CD4-positive, alpha-beta T cell treated with Interleukin-6 at 100 ng/mL for 8 hours (primary cell): Measurements from ENCODE around the gene AREL1.
"Not testable (repeated sequence)": the region's sequence is repeated elsewhere in the genome, so short reads cannot be mapped to it uniquely, and the experiment has no call there.

ENCODE experiments used
- DNase-seq: peaks from one replicate; pipeline ENCODE4 v3.0.0-alpha.2; 2020; ENCODE audit warnings: mixed read lengths, low spot score

AREL1 gene

DNA sequence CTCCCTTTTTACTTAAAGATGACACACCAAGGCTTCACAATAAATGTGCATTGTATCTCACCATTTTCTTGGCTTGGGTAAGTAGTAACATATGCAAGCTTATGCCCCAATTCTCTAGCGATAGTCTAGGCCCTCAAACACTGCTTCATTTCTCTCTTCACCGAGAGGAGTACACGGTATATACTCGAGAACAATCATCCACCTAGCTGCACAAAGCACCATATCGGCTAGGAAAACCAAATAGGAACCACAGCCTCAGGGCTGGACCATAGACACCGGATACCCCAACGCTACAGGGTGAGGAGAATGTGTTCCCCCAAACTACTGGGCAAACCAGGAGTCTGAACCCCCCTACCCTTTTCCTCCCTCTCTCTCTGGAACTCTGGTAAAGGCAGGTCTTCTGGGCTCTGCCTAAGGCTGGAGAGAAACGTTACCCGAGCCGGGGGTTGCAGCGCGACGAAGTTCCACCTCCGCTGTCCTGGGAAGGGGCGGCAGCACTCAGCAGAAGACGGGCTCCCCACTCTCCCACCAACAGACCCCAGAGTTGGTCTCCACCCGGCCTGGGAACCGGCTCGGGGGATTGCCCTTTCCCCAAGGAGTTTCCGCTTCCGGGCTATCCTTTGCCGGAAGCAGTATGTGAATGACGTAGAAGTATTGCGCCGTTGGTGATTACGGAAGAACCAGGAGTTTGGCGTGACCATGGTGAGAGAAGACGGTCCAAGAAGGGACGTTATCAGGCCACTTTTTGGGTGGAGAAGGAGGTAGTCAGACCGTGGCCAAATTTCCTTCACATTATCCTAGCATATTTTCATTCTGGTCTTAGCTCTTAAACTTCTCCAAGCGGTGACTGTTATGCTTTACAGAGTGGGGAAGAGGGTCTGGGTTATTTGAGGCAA is at the start of gene AREL1, which contains the start of gene FCF1:
Gene AREL1 (minus strand): TSS at position 582 of the 896 bp plus-strand sequence. CDS start 27,465 bp downstream, outside the sequence.
Gene FCF1 (plus strand): TSS at position 646 of the 896 bp plus-strand sequence. CDS start 54 bp downstream, at position 700.
- DNase-seq, result peak; percentile 76

DNA sequence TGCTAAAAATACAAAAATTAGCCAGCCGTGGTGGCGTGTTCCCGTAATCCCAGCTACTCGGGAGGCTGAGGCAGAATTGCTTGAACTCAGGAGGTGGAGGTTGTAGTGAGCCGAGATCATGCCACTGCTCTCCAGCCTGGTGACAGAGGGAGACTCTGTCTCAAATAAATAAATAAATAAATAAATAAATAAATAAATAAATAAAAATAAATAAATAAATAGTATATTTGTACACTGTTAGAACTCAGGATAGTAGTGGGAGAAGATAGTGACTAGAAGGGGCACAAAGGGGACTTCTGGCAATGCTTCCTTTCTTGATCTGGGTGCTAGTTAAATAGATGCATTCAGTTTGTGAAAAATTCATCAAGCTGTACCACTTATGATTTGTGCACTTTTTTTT is 45.6 kb upstream of the AREL1 start:
- not testable (repeated sequence) for DNase-seq

GRCh38 chr14:74756326-74756725 is 43.4 kb upstream of the AREL1 start:
- DNase-seq, result no peak

- DNase-seq, result no peak
These were observed 42.0 kb upstream of the AREL1 start for GRCh38 chr14:74754899-74755298.

DNA sequence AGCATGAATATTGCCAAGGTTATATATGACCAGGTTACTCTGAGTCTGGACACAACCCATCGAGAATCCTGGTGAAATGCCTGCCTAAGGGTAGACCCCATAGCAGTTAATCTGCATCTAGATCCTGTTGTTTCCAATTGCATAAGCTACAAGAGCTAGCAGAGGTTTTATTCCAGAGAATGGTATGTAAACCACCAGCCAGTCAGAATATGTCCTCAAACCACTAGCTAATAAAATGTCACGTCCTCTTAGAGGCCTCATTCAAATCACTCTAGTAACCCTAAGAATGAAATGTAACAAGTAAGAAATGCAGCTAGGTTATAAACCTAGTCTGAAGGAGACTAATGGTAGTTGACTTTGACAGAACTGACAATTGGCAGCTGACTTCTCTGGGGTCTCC is 41.3 kb upstream of the AREL1 start:
- DNase-seq, result no peak

DNA sequence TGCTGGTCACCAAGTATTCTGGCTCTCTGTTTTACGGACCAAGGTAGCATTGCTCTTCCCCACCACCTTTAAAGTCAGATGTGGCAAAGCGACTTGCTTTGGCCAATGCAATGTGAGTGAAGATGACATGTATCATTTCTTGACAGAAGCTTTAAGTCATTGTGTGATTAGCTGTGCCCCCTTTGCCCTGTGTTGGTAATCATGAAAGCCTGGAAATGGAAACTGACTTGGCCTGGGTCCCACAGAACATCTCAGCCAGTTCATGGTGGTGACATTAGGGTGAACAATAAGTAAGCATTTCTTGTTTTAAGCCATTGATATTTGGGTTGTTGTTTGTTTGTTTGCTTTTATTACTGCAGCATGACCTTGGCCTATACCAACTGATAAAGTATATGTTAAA is 34.4 kb upstream of the AREL1 start:
- DNase-seq, result no peak

DNA sequence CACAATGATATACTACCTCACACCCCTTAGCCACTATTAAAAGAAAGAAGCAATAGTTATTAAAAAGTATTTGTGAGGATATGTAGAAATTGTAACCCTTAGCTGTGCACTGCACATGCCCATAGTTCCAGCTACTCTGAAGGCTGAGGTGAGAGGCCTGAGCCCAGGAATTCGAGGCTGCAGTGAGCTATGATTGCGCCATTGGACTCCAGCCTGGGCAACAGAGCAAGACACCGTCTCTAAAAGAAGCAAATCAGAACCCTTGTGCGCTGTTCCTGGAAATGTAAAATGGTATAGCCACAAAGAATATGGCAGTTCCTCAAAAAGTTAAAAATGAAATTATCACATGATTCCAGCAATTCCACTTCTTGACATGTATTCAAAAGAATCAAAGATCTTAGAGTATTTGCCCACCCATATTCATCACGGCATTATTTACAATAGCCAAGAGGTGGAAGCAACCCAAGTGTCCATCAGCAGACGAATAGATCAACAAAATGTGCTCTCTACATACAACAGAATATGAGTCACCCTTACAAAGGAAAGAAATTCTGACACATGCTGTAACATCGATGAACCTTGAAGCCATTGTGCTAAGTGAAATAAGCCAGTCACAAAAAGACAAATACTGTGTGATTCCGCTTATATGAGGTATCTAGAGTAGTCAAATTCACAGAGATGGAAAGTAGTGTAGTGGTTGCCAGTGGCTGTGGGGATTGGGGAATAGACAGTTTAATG is 26.6 kb upstream of the AREL1 start:
- DNase-seq, result no peak

- no peak for DNase-seq
These were observed 25.0 kb upstream of the AREL1 start for GRCh38 chr14:74737753-74738325.

DNA sequence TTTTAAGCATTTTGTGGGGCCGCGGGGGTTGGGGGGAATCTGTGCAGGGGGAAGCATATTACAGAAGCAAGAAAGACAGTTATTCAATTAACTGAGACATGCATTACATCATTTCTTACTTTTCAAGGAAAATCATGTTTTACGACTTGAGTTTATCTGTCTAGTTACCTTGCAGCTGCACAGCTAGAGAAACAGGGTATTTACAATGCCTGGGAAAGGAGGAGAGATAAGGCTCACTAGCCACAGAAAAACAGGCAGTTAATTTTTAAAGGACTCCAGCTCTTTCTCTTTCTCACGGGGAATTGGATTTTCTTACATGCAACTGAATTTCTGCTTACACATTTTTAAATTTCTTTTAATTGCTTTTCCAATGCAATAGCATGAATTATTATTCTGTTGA is 22.2 kb upstream of the AREL1 start:
- DNase-seq, result no peak

- no peak for DNase-seq
These were observed 20.3 kb upstream of the AREL1 start for GRCh38 chr14:74733221-74733620.

DNA sequence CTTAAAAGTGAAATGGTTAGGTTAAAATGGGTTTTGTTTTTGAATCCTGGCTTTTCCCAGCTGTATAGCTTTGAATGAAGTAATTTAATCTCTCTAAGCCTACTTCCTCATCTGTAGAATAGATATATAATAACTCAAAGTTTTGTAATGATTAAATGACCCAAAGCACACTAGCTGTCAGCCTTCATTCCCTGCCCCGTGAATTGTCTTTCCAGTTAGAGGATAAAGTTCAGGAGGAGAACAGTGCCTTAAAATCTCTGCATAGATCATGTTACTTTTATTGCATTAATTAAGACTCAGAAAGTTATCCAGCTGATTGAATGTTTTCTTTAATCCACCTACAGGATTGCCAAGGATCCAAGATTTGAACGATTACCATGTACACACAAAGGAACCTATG is 19.5 kb upstream of the AREL1 start:
- no peak for DNase-seq

DNA sequence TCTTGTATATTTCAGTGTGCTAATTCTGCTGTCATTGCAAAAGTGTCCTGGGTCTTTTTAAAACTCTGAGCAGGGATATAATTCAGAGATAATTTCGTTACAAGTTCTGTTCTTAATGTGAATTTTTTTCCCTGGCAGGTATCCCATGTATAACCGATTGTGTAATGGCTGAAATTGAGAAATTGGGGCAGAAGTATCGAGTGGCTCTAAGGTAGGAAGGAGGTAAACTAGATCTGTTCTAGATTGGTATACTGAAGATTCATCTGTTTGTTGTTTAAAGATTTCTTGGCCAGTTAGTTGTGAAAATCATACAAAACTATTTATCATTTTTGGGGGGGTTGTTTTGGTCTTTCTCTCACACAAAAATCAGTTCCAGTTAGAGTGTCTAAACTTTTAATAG is 10.3 kb upstream of the AREL1 start:
- no peak for DNase-seq

- DNase-seq, result no peak
These were observed 7.6 kb upstream of the AREL1 start for GRCh38 chr14:74720526-74720925.

DNA sequence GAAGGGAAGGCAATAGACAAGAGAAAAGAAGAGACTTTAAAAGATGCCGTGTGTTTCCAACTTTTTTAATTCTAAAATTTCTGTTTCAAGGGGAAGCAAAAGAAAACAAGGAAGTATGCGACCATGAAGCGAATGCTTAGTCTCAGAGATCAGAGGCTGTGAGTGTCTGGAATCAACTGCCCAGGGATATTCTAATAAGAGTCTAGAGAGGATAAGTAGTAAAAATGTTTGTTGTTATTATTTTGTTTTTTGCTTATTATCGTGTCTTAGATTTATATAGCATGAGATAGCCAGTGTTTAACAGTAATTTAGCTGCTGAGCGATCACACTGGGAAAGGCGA is 485 bp upstream of the AREL1 start:
- no peak for DNase-seq

- no peak for DNase-seq
These were observed 1.2 kb downstream of the AREL1 start for GRCh38 chr14:74711651-74712050.

DNA sequence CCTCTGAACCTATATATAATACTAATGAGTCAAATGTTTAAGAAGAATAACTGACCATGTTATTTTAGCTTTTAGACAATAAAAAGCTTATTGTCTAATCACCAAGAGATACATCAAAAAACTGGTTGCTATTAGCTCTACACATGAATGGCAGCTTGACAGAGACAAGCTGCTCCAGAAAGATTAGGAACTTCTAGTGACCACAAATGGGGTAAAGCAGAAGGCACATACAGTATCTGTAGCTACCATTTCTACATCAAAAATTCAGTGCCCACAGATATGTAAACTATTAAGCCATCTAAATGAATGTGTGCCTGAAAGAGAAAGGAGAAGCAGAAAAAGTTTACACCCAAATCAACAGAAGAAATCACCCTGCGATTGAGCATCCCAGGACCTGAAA is 2.4 kb downstream of the AREL1 start:
- no peak for DNase-seq

GRCh38 chr14:74705613-74706500 is 7.0 kb downstream of the AREL1 start:
- DNase-seq, result no peak

DNA sequence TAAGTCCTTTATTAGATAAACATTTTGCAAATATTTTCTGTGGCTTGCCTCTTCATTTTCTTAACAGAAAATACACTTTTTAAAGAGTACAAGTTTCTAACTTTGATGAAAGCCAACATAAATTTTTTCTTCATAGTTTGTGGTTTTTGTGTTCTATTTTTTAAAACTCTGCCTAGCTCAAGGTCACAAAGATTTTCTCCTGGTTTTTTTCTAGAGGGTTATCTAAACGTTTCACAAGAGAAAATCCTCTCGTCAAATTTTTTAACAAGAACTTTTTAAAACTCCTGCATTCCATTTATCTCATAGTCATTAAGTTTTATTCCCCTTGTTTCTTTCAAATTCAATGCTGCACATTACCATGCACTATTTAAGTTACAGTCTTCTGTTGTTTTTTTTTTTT is 8.2 kb downstream of the AREL1 start:
- no peak for DNase-seq

- DNase-seq, result no peak
These were observed 9.8 kb downstream of the AREL1 start for GRCh38 chr14:74703043-74703442.

GRCh38 chr14:74702293-74702692 is 10.6 kb downstream of the AREL1 start:
- no peak for DNase-seq

DNA sequence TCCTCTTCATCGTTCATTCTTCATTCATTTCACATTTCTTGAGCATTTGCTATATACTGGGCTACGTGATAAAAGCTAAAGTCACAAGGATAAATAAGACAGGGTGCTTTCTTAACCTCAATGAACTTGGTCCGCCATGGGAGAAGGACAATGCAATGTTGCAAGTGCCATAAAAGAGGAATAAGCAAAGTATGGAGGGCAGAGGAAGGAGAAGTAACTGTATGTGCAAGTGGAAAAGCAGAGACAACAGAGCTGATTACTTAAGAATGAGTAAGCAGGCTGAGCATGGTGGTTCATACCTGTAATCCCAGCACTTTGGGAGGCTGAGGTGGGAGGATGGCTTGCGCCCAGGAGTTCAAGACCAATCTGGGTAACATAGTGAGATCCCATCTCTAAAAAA is 14.4 kb downstream of the AREL1 start:
- no peak for DNase-seq

DNA sequence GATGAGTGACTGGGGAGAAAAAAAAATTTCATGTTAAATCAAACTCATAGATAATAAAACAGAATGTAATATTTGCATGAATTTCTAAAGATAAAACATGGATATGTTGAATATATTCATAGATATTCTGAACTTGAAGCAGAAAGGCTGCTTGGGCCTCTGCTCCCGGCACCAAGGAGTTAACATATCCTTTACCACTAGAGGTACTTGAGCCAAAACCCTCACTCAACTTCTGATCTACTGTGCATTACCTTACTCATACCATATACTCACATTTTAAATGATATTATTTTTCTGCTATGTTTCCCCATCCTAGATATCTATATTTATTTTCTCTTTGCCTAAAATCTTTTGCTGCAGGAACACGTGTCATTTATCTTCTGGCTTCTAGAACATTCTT is 14.9 kb downstream of the AREL1 start:
- no peak for DNase-seq
